HG02852 (cell line): Measurements from ENCODE around the gene DLGAP1.

Experiments used
- ATAC-seq: cut with Tn5 transposase; IDR thresholded peaks from one replicate; pipeline ENCODE4 v1.9.1; 2021; ENCODE audit warnings: mild to moderate bottlenecking, moderate library complexity; ENCODE audit not compliant: unreplicated experiment

Gene DLGAP1

DNA sequence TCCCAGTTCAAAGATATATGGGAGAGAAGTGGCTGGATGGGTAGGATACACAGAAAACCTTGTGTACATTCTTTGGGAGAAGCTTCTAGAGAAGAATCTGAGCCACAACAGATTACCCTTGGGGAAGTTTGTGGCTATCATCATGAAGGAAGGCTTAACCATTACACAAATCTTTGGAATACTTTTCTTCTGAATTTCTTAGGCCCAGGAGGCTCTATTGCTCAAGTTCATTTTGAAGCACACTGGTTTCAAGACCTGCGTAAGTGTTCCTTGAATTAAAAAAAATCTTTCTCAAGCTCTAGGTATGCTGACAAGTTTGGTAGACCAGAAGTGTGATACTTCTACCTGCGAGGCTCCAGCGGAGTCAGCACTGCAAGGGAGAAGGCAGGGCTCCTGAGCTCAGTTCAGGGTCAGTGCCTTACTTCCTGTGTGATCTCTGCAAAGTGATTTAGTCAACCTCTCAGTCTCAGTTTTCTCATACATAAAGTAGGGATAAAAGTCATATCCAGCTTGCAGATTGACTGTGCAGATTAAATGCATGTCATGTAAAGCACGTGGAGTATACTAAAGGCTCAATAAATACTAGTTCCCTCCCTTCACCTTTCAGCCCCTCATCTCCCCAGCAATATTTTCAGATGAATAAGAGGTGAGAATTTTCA, 438.6 kb downstream of the DLGAP1 start:
- ATAC-seq = no peak

DNA sequence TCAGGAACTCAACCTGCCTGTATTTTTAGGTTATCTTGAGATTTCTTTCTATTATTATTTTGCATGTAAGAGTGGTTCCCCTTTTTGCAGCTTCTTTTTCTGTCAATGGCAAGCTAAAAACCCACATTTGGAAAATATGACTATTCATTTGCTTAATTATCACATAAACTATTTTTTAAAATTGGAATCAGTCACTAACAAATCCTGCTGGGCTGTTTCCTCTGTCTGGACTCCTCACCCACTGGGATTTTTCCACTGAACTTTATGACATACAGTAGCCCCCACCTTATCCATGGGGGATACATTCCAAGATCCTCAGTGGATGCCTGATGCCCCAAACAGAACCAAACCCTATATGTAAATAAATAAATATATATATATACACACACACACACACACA, 447.3 kb downstream of the DLGAP1 start:
- ATAC-seq = no peak

DNA sequence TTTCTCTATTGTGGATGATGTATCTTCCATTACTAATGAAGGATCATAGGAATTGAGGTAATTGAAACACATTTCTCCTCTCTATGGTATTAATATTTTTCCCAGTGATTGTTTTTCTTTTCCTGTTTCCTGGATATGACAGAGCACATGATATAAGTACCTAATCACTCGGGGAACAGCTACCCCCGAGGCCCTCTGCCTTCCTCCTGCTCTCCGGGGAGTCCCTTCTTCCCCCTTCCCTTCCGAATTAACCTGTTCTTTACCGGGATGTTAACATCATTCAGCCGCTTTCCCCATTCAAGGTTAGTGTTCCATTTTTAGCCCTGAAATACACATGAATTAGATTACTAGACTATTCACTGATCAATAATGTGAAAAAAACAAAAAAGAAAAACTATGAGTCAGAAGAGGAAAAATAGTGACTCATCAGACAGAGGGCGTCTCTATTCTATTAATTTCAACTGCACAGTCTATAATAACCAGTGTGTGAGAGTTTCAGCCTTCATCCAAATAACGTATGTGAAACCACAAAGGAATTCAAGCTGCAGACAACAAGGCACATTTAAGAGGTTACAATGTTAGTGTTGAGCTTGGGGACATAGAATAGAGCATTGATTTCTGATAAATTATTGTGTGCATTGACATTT, 450.8 kb downstream of the DLGAP1 start:
- no peak for ATAC-seq

DNA sequence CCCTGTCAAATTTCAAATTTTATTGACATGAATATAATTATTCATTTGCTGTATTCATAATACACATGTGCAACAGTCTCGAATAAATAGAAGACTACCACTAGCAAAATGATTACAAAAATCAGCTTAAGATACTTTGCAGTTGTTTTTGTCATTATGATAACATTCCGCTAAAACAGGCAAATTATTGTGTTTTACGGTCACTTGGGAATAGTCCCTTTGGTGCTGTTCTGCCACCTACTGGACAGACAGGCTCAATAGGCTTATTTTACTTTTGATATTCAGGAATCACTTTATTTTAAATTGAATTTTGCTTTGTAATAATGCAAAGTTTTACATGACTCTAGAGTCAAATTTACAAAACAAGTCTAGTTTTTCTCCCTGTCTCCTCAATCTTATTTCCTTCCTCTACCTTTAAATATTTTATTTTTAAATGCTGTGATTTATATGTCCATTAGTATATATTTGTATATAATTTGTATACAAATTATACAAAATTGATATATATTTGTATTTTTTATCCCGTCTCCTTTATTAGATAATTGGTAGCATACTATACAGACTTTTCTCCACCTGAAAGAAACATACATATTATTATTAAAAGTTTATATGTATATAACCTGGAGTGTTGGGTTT, 456.3 kb downstream of the DLGAP1 start:
- ATAC-seq = no peak

DNA sequence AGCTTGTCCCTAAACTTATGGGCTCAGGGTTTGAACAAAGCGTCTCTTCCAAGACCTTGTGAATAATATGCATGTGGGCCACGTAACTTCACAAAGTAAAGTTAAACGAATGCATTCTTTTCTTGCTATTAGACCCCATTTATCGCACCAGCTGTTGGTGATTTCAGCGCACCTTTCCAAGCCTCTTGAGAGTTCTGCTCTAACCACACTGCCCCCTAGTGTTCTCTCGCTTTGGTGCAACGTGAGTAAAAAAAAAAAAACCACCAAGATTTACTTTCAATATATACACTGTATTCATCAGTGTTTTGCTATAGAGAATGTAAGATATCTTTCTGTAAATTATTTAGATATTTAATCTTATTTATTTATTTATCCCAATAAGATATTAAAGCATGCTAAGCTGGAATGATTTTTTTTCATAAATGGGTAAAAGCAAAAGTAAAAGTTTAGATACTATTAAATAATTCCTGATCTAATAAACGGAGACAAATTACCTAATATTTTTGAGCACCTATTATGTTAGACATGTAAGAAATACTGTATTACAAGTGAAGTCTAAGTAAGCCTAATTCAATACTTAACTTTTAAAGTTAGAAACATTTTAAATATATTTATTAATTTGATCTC, 459.5 kb downstream of the DLGAP1 start:
- ATAC-seq = no peak

DNA sequence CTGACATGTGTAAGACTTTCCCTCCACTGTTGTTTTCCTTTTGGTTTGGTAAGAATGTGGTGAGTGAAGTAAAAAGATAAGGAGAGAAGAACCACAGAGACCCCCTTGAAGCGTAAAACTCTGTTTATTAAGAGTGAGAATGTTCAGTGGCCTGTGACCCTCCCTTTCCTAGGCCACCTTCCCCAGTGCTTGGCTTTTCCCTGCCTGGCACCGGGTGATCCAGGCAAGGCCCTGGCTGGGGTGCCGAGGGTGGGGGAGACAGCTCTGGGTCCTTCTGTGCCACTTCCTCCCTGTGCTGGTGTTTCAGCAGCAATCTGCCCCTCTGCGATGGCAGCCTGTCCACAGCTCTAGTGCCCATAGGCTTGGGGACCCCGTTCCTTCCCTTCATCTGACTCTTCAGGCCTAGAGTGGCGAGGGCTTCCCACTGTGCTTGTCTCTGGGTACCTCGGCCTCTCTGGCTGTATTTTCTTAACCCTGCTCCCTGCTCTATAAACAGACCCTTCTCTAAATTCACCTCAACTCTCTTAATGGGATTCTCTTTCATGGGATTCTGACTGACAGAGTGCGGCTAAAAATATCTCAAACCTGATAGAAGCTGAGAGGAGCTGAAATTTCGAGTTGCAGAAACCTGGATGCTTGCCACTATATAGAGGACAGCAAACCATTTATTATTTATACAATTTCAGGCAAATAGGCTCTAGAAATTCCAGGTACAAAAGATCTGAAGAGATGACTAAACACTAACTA, 461.0 kb downstream of the DLGAP1 start:
- ATAC-seq = no peak

DNA sequence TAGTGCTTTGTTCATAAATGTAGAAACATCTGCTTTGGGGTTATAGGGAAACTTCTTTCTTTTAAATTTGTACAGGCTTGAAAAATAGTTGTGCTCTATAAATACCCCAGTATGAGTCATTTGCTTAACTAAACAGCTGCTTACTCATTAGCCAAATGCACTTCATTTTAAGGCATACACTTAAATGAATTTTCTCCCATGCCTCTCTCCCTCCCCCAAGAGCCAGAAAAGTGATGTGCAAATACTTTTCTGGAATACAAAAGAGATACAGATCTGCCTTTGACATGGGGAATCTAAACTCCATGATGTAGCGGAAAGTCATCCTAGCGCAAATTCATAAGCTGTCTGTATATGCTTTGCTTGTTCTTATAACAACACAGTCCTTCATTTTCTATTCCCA, 469.4 kb downstream of the DLGAP1 start:
- no peak for ATAC-seq

DNA sequence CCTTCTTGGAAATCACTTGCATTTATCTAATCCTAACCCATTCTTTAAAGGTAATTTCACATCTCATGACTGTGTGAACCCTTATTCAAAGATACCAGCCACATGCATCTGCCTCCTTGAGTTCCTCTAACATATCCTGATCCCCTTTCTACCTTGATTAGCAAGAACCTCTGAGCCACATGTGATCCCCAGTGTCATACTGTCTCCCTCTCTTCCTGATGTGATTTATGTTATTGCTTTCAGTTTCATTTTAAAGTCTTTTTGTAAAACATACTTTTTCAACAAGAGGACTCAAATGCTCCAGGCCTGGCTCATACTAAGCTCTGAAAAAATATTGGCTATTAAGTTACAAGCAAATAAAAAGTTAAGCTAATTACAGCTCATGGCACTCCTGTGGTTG, 470.1 kb downstream of the DLGAP1 start:
- no peak for ATAC-seq

DNA sequence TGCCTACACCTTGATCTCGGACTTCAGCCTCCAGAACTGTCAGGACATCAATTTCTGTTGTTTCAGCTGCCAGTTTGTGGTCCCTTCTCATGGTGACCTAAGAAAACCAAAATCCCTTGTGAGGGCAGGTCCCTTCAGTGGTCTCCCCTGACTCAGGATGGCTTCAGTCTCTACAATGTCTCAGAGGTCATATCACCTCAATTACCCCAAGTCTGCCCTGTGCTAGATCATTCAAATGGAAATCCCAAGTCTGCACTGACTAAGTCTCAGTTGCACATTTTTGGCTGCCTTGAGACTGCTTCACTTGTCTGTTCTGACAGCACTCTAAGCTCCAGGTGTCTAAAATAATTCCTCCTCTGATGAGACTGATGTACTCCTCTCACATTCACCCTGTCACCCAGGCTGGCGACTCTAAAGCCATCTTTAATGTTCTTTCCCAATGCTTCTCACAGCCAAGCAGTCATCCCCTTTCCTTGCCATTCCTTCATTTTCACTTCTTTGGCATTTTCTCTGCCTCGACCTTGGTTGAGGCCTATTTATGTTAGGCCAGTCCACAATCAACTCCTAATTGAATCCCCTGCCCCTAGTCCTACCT, 470.8 kb downstream of the DLGAP1 start:
- ATAC-seq = no peak

DNA sequence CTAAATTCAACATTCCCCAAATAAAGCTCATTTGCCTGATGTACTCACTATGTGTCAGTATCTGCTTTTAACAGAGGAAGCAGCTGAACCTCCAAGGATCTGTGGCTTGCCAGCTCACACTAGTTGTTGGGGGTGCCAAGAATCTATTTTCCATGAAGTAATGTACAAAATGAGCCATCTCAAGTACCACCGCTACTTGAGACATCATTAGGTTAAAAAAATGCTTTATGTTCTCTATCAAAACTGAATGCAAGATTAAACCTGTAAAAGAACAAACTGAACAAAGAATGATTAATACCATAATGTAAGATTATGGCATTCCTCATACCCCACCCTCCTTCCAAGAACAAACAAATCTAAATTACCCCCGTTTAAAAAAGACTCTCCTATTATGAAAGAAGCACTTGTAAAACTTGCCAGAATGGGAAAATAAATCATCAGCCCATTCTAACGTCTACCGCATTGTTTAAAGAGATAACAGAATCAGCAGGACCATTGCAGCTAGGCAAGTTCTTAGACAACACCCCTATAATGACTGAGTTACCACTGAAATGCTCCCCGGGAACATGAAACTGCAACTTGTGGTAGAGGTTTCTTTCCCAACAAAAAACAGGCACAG, 471.6 kb downstream of the DLGAP1 start:
- no peak for ATAC-seq

DNA sequence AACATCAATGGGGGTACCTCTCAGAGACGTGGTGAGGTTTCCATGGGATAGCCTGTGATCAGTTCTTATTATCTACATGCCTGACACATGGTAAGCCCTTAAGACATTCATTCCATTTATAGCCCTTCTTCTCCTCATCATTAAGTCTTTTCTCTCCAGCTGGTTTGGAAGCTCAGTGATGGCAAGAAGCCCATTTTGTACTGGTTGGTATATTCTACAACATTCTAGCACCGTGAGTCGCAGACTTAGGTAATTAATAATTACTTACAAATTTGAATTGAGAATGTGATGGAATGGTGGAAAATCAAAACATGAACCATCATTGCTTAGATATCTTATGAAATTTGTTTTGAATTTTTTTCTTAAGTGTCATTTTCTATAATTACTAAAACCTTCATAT, 472.6 kb downstream of the DLGAP1 start:
- ATAC-seq = no peak

DNA sequence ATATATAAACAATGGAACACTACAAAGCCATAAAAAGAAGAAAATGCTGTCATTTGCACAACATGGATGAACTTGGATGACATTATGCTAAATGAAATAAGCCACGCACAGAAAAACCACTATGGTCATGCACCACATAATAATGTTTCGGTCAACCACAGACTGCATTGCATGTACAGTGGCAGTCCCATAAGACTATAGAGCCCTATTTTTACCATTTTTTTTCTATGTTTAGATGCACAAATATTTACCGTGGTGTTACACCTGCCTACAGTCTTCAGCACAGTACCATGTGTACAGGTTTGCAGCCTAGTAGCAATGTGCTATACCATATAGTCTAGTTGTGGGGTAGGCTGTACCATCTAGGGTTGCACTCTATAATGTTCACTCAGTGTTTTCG, 476.1 kb downstream of the DLGAP1 start:
- no peak for ATAC-seq

DNA sequence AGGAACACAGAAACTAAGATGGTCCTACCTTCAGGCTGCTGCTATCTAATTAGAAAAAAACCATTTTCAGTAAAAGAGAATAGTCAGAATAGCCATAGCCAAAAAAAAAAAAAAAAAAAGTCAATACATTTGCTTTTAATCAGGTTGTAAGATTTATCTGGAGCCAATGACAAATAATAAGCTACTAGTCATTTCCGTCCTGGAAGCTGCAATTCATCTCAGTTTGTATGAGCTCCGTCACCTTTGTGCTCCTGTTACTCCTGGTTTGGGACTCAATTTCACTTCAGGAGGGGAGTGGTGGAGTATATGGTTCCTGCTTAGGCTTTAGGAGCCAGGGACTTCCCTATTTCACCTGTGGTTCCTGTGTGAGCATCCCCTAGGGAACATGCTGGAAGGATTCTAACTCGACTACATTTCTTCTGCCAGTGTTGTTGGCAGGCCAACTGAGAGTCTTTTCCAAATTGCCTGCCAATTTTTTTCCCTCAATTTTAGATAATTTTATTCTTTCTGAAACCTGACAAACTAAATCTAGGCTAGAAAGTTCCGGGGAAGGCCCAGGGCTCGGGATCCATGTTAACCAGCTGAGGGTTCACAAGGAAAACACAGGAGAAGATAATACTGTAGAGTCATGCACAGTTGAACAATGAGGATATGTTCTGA, 481.8 kb downstream of the DLGAP1 start:
- no peak for ATAC-seq

DNA sequence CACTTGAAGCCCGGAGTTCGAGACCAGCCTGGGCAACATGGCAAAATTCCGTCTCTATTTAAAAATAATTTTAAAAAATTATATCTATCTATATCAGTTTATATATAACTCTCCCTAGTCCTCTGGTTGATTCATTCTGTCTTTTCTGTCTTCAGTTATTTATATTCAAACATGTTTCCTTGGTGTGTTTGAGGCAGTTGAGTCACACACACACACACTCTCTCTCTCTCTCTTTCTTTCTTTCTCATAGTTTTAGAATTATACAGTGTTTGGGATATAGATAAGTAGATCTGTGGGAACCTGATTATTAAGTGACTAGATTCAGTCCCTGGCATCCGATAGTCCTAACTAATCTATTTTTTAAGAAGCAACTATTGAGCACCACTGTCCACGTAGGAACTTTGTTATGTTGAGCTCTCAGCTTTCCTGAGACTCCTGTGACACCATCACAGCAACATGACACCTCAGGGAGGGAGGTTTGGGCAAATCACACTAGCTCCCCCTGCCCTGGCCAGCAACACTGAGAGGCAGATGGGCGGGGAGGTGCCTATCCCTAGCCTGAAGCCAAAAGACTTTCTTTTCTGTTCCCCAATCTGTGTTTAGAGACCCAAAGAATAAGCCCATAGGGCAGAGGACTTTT, 482.7 kb downstream of the DLGAP1 start:
- no peak for ATAC-seq

DNA sequence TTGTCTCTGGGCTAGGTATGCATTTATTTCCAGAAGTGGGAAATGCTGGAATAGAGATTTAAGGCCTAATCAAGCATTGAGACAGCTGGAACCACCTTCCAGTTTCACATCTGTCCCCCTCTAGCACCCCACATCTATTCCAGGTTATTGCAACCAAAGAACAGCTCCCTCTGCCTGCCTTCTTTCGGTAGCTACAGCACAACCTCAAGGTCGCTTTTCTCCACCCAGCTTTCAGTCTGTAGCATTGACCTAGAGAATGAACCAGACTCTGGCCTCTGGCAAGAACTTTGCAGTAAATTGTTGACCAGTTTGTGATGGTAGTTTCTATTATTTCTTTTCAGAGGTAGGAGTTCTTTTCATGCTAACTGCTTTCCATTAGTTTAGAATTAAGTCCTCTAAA, 484.2 kb downstream of the DLGAP1 start:
- ATAC-seq = no peak

DNA sequence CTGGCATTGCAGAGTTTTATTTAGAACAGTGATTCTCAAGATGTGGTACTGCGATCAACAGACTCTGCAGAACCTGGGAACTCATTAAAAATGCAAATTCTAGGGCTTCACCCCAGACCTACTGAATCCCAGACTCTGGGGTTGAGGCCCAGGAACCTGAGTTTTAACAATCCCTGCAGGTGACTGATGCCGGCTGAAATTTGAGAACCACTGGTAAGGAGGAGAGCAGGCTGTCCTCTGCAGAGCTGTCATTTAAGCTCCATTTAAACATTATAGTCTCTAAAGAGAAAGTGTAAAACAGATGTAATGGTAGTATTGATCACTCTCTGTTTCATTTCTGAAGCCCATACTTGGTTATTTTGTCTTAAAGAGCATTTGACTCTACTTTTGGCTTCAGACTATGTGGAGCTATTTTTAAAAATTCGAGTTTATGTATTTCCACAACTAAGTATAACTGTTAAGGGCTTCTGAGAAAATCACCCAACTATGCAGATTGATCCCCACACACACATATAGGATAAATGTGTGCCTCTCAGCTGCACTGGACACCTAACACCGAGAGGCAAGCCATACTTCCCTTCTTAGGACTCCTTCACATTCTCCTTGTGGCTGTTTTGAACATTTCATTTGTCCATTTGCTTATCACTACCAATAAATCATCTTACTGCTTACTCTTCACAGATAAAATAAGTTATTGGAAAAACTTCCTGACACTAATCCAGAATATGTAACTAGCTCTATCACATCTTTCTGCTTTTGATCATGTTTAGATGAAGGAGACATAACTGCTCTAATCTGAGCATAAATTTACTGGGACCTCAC, 487.5 kb downstream of the DLGAP1 start:
- ATAC-seq = no peak

DNA sequence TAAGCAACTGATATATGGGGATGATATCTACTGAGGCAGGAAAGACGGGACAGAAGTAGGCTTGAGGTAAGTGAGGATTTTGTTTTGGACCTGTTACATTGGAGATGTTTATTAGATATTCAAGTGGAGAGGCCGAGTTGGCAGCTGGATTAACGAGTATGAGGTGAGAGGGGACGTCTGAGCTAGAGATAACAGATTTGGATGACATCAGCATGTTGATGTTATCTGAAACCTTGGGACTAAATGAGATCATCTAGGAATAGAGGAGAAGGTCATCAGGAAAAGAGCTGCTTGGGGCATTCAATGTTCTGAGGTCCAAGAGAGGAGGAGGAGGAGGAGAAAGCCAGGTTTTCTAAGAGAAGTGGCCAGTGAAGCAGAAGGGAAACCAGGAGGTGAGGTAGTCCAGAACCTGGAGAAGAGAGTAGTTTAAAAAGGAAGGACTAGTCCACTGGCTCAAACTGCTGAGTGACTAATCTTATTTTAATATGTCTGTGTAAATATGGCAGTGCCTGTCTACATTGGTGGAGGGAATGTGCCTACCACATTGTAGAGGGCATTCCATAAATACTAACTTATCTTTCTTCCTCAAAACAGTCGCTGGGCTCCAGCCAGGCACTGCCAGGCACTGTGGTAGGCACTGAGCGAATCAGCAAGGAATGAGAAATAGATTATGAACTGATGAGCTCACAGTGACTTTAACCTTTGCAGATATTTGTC, 488.3 kb downstream of the DLGAP1 start:
- no peak for ATAC-seq

DNA sequence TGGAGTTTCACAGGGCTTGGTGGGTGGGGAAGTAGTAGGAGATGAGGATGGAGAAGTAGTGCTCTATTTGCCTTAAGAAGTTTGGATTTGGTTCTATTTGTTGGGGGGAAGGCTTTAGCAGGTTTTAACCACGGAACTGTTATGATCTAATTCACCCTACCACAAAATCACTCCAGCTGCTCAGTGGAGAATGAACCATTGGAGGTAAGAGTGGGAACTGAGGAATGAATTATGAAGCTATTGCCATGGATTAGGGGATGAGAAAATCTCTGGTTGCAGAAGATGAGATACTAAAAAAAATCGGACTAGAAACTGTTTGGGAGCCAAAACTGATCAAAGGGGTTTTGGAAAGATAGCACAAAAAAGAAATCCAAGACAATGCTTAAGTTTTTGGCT, 488.9 kb downstream of the DLGAP1 start:
- ATAC-seq = no peak
